ENCODE data around the gene RPP40.

RPP40 gene

GRCh38 chr6:4948781-4949450 lies 54.9 kb downstream of the RPP40 start:
- in situ Hi-C loops (cut with MboI; ENCODE audit: low sequenced_read_pairs, unreplicated experiment), result no loop called here
- DNase-seq (ENCODE audit: low spot score), result no peak
- TF ChIP-seq CTCF (IDR thresholded peaks at IDR 0.05; ENCODE audit: borderline replicate concordance, control extremely low read depth, extremely low read depth, insufficient read depth, missing control alignments), result no peak

- in situ Hi-C loops (cut with MboI; ENCODE audit: low sequenced_read_pairs, unreplicated experiment), result no loop called here
- no peak for TF ChIP-seq CTCF (IDR thresholded peaks at IDR 0.05; ENCODE audit: borderline replicate concordance, control extremely low read depth, extremely low read depth, insufficient read depth, missing control alignments)
- no peak for DNase-seq (ENCODE audit: low spot score)
Measured at GRCh38 chr6:4947716-4948115, 56.1 kb downstream of the RPP40 start.

- in situ Hi-C loops (cut with MboI; ENCODE audit: low sequenced_read_pairs, unreplicated experiment), result no loop called here
- TF ChIP-seq CTCF (IDR thresholded peaks at IDR 0.05; ENCODE audit: borderline replicate concordance, control extremely low read depth, extremely low read depth, insufficient read depth, missing control alignments), result no peak
- DNase-seq (ENCODE audit: low spot score), result no peak
Measured at GRCh38 chr6:4946521-4946920, 57.3 kb downstream of the RPP40 start.

All from GM13976 (cell line).